ENCODE measurements around the gene SLC22A15. TPM values are rescaled to one million over a fixed set of nuclear protein-coding genes. Genes with fewer than 3 reads are reported as not detected.

The SLC22A15 gene
- polyA plus RNA-seq, 1 donor from 2014 or later = 3.1 TPM

- H3K9ac ChIP-seq (ENCODE audit: low read length) = no peak overlapping the region
- H3K27ac ChIP-seq (ENCODE audit: low read length) = no peak overlapping the region
- no peak for TF ChIP-seq REST (IDR thresholded peaks at IDR 0.05; ENCODE audit: borderline replicate concordance)
- no peak for TF ChIP-seq SMC3 (conservative IDR thresholded peaks at IDR 0.05; ENCODE audit: poor library complexity)
- TF ChIP-seq RAD21 (conservative IDR thresholded peaks at IDR 0.05) = no peak
- no peak for TF ChIP-seq CTCF (IDR thresholded peaks at IDR 0.05; ENCODE audit: poor library complexity, severe bottlenecking)
- TF ChIP-seq EZH2 (IDR thresholded peaks at IDR 0.05; ENCODE audit: borderline replicate concordance, insufficient read depth, low read length, poor library complexity, severe bottlenecking) = no peak
- no peak for TF ChIP-seq POLR2AphosphoS5 (IDR thresholded peaks at IDR 0.05)
- TF ChIP-seq MXI1 (conservative IDR thresholded peaks at IDR 0.05; ENCODE audit: poor library complexity, severe bottlenecking) = no peak
Observed at GRCh38 chr1:116006486-116006964, 30.2 kb downstream of the SLC22A15 start.

GRCh38 chr1:116008656-116009390 is 32.5 kb downstream of the SLC22A15 start:
- Histone ChIP-seq H3K9ac (ENCODE audit: low read length) (no peak overlapping the region), H3K9me3 (ENCODE audit: low read length) (no peaks in the 10 kb centered on the region), H3K79me2 (replicated peaks; ENCODE audit: insufficient read depth, low read length) (no peaks in the 10 kb centered on the region), H3K9me2 (ENCODE audit: insufficient read depth, low read length) (no peaks in the 10 kb centered on the region), H3K27me3 (ENCODE audit: insufficient read depth, low read depth, low read length) (no peaks in the 10 kb centered on the region), H3K4me2 (ENCODE audit: low read length) (no peak overlapping the region), H2AFZ (ENCODE audit: low read depth, low read length) (no peak overlapping the region), H3K27ac (ENCODE audit: low read length) (no peak overlapping the region), H3K4me3 (ENCODE audit: low read length) (no peak overlapping the region), H3K36me3 (ENCODE audit: insufficient read depth, low read length) (no peaks in the 10 kb centered on the region), H4K20me1 (ENCODE audit: insufficient read depth) (no peaks in the 10 kb centered on the region), H3F3A (ENCODE audit: insufficient read depth, low read length, poor library complexity, severe bottlenecking) (no peaks in the 10 kb centered on the region)
- TF ChIP-seq MXI1 (conservative IDR thresholded peaks at IDR 0.05; ENCODE audit: poor library complexity, severe bottlenecking) (no peak), SMC3 (conservative IDR thresholded peaks at IDR 0.05; ENCODE audit: poor library complexity) (no peak), TAF1 (IDR thresholded peaks at IDR 0.05; ENCODE audit: low read depth) (no peak), REST (IDR thresholded peaks at IDR 0.05; ENCODE audit: borderline replicate concordance) (no peak)

More at GRCh38 chr1:116006486-116006964, 30.2 kb downstream of the SLC22A15 start:
- no peaks in the 10 kb centered on the region for H3K27me3 ChIP-seq (ENCODE audit: insufficient read depth, low read depth, low read length)
- no peaks in the 10 kb centered on the region for H3K9me3 ChIP-seq (ENCODE audit: low read length)
- H2AFZ ChIP-seq (ENCODE audit: low read depth, low read length) = no peak overlapping the region
- no peaks in the 10 kb centered on the region for H3K36me3 ChIP-seq (ENCODE audit: insufficient read depth, low read length)
- H3K4me2 ChIP-seq (ENCODE audit: low read length) = no peak overlapping the region
- no peaks in the 10 kb centered on the region for H4K20me1 ChIP-seq (ENCODE audit: insufficient read depth)
- no peaks in the 10 kb centered on the region for H3K9me2 ChIP-seq (ENCODE audit: insufficient read depth, low read length)
- no peaks in the 10 kb centered on the region for H3K79me2 ChIP-seq (replicated peaks; ENCODE audit: insufficient read depth, low read length)
- H3K4me3 ChIP-seq (ENCODE audit: low read length) = no peak overlapping the region
- H3F3A ChIP-seq (ENCODE audit: insufficient read depth, low read length, poor library complexity, severe bottlenecking) = no peaks in the 10 kb centered on the region
